Fibroblast of pulmonary artery (primary cell): ENCODE results near the gene LAG3.

Experiments used
- DNase-seq: peaks from one replicate; pipeline ENCODE4 v3.0.0-alpha.2; 2010; ENCODE audit warnings: low read depth
- H3K4me3 ChIP-seq: replicated peaks from 2 replicates; pipeline ENCODE4 v1.5.1; 2011; ENCODE audit warnings: low read depth, mild to moderate bottlenecking, control low read depth, low read length, moderate library complexity
- CTCF ChIP-seq: IDR thresholded peaks from 2 replicates; pipeline ENCODE4 v1.5.1; 2011; ENCODE audit warnings: mild to moderate bottlenecking, control low read depth, low read length, inconsistent platforms; ENCODE audit errors: missing control alignments

The LAG3 gene

GRCh38 chr12:6772726-6773589, 638 bp downstream of the LAG3 start:
- no peak overlapping the region for H3K4me3 ChIP-seq
- no peak for TF ChIP-seq CTCF
- DNase-seq, result no peak

- DNase-seq, result no peak
- TF ChIP-seq CTCF, result no peak
- no peak overlapping the region for H3K4me3 ChIP-seq
Observed at GRCh38 chr12:6773590-6774351, 1.5 kb downstream of the LAG3 start.

- no peak for DNase-seq
- TF ChIP-seq CTCF, result no peak
- H3K4me3 ChIP-seq, result no peak overlapping the region
Observed at GRCh38 chr12:6774499-6775062, 2.3 kb downstream of the LAG3 start.

GRCh38 chr12:6775185-6776174, 3.2 kb downstream of the LAG3 start:
- H3K4me3 ChIP-seq, result no peak overlapping the region
- TF ChIP-seq CTCF, result no peak
- no peak for DNase-seq

GRCh38 chr12:6777386-6777785, 5.1 kb downstream of the LAG3 start:
- no peak overlapping the region for H3K4me3 ChIP-seq
- DNase-seq, result no peak

More at GRCh38 chr12:6777386-6777785, 5.1 kb downstream of the LAG3 start:
- no peak for TF ChIP-seq CTCF
